Prostate gland (tissue), 1 donor: ENCODE data around the gene GRB10.

Experiments used
- POLR2A ChIP-seq: fragments of 450-650 bp; IDR thresholded peaks from one replicate; pipeline ENCODE4 v1.6.1; 2016; ENCODE audit warnings: antibody characterized with exemption, mild to moderate bottlenecking
- POLR2AphosphoS5 ChIP-seq: sonication (generic); formaldehyde crosslinking; IDR thresholded peaks from one replicate; pipeline ENCODE4 v1.6.1; 2017; ENCODE audit warnings: antibody characterized with exemption

GRCh38 chr7:50608196-50608906 lies 174.3 kb downstream of the GRB10 start:
- TF ChIP-seq POLR2A, result no peak
- TF ChIP-seq POLR2AphosphoS5, result no peak
